HEK293 (cell line): ENCODE results near the gene DNAH3.
A peak's percentile ranks its signal among the peaks of the same experiment; 100 is the strongest.

Experiments
- CTCF ChIA-PET: fragments of 350-600 bp; formaldehyde crosslinking; extraction: SDS; loops from one replicate; lab custom pipeline; 2021; ENCODE audit warnings: antibody characterized with exemption; lab: Yijun Ruan, JAX
- POLR2A ChIA-PET: fragments of 300-600 bp; formaldehyde crosslinking; extraction: SDS; loops from one replicate; lab custom pipeline; 2020; ENCODE audit warnings: antibody characterized with exemption, inconsistent platforms; lab: Yijun Ruan, JAX
- H3K27ac ChIP-seq: fragments of 200-500 bp; sonication (Bioruptor generic); 2 replicates; pipeline ENCODE4 v1.5.1; 2014; ENCODE audit warnings: low read depth, low read length, control low read depth, inconsistent platforms; ENCODE audit errors: extremely low read depth
- H3K36me3 ChIP-seq, 2 experiments: fragments of 200-500 bp in 1 of 2; sonication (Bioruptor generic) in 1 of 2; 1 replicate in 1 of 2; 2 replicates in 1 of 2; pipeline ENCODE4 v1.5.1; 2014 to 2017; ENCODE audit warnings: inconsistent platforms in 2 of 2, low read length in 2 of 2; ENCODE audit not compliant: control insufficient read depth in 2 of 2, insufficient read depth in 1 of 2
- H3K4me1 ChIP-seq: fragments of 200-500 bp; sonication (Bioruptor generic); 2 replicates; pipeline ENCODE4 v1.5.1; 2014; ENCODE audit warnings: mild to moderate bottlenecking, low read length, inconsistent platforms; ENCODE audit not compliant: control insufficient read depth, insufficient read depth
- H3K4me3 ChIP-seq: 2 replicates; pipeline ENCODE4 v1.5.1; 2011; ENCODE audit warnings: low read depth, mild to moderate bottlenecking, control low read depth, low read length, moderate library complexity
- H3K9me3 ChIP-seq: fragments of 200-500 bp; sonication (Bioruptor generic); 2 replicates; pipeline ENCODE4 v1.5.1; 2014; ENCODE audit warnings: low read depth, low read length, inconsistent platforms; ENCODE audit not compliant: control insufficient read depth, insufficient read depth
- BCL11A ChIP-seq: fragments of 450-650 bp; formaldehyde crosslinking; IDR thresholded peaks from 2 replicates; pipeline ENCODE4 v1.5.1; 2016; ENCODE audit warnings: low read depth, missing biosample characterization, missing genetic modification characterization
- GLI4 ChIP-seq: fragments of 450-650 bp; formaldehyde crosslinking; IDR thresholded peaks from 2 replicates; pipeline ENCODE4 v1.5.1; 2016; ENCODE audit warnings: missing biosample characterization, missing genetic modification characterization
- HOXC10 ChIP-seq: sonication (generic); formaldehyde crosslinking; IDR thresholded peaks from 2 replicates; pipeline ENCODE4 v1.8.1; 2023; ENCODE audit warnings: mild to moderate bottlenecking, missing genetic modification reagents
- HOXD13 ChIP-seq: sonication (generic); formaldehyde crosslinking; IDR thresholded peaks from 2 replicates; pipeline ENCODE4 v1.8.0; 2022; ENCODE audit warnings: missing genetic modification reagents, borderline replicate concordance
- KLF16 ChIP-seq: fragments of 450-650 bp; formaldehyde crosslinking; IDR thresholded peaks from 2 replicates; pipeline ENCODE4 v1.5.1; 2017; ENCODE audit warnings: missing biosample characterization, missing genetic modification characterization
- ZBTB44 ChIP-seq: fragments of 450-650 bp; IDR thresholded peaks from 2 replicates; pipeline ENCODE4 v1.5.1; 2018; ENCODE audit warnings: missing biosample characterization, mild to moderate bottlenecking, missing genetic modification characterization
- ZNF248 ChIP-seq: fragments of 450-650 bp; formaldehyde crosslinking; IDR thresholded peaks from 2 replicates; pipeline ENCODE4 v1.5.1; 2017; ENCODE audit warnings: missing biosample characterization, missing genetic modification characterization
- ZNF292 ChIP-seq: fragments of 450-650 bp; formaldehyde crosslinking; IDR thresholded peaks from 2 replicates; pipeline ENCODE4 v1.5.1; 2016; ENCODE audit warnings: low read depth, missing biosample characterization, missing genetic modification characterization, borderline replicate concordance
- ZNF362 ChIP-seq: fragments of 450-650 bp; formaldehyde crosslinking; IDR thresholded peaks from 2 replicates; pipeline ENCODE4 v1.5.1; 2016; ENCODE audit warnings: missing biosample characterization, missing genetic modification characterization
- ZNF398 ChIP-seq: fragments of 450-650 bp; formaldehyde crosslinking; IDR thresholded peaks from 2 replicates; pipeline ENCODE4 v1.5.1; 2017; ENCODE audit warnings: missing biosample characterization, missing genetic modification characterization
- ZNF404 ChIP-seq: fragments of 450-650 bp; formaldehyde crosslinking; IDR thresholded peaks from 2 replicates; pipeline ENCODE4 v1.5.1; 2017; ENCODE audit warnings: missing biosample characterization, missing genetic modification characterization
- ZNF426 ChIP-seq: fragments of 450-650 bp; formaldehyde crosslinking; IDR thresholded peaks from 2 replicates; pipeline ENCODE4 v1.5.1; 2017; ENCODE audit warnings: missing biosample characterization, missing genetic modification characterization, mild to moderate bottlenecking, inconsistent platforms, moderate library complexity
- ZNF548 ChIP-seq: fragments of 450-650 bp; formaldehyde crosslinking; IDR thresholded peaks from 2 replicates; pipeline ENCODE4 v1.5.1; 2016; ENCODE audit warnings: missing biosample characterization, missing genetic modification characterization
- ZNF596 ChIP-seq: fragments of 450-650 bp; IDR thresholded peaks from 2 replicates; pipeline ENCODE4 v1.5.0; 2018; ENCODE audit warnings: missing biosample characterization, mild to moderate bottlenecking, missing genetic modification characterization, moderate library complexity
- ZNF610 ChIP-seq: fragments of 450-650 bp; formaldehyde crosslinking; IDR thresholded peaks from 2 replicates; pipeline ENCODE4 v1.5.1; 2016; ENCODE audit warnings: missing biosample characterization, missing genetic modification characterization, borderline replicate concordance
- ZNF621 ChIP-seq: fragments of 450-650 bp; formaldehyde crosslinking; IDR thresholded peaks from 2 replicates; pipeline ENCODE4 v1.5.1; 2017; ENCODE audit warnings: missing biosample characterization, missing genetic modification characterization
- ZNF664 ChIP-seq: fragments of 450-650 bp; formaldehyde crosslinking; IDR thresholded peaks from 2 replicates; pipeline ENCODE4 v1.5.1; 2016; ENCODE audit warnings: missing biosample characterization, missing genetic modification characterization
- TF ChIP-seq, protein P1 (sequence below): fragments of 450-650 bp; formaldehyde crosslinking; IDR thresholded peaks from 2 replicates; pipeline ENCODE4 v1.5.1; 2016; ENCODE audit warnings: missing biosample characterization, missing genetic modification characterization
- TF ChIP-seq, protein P2 (sequence below): fragments of 450-650 bp; formaldehyde crosslinking; conservative IDR thresholded peaks from 2 replicates; pipeline ENCODE4 v1.5.1; 2016; ENCODE audit warnings: low read depth, missing biosample characterization, missing genetic modification characterization

DNAH3 gene

DNA sequence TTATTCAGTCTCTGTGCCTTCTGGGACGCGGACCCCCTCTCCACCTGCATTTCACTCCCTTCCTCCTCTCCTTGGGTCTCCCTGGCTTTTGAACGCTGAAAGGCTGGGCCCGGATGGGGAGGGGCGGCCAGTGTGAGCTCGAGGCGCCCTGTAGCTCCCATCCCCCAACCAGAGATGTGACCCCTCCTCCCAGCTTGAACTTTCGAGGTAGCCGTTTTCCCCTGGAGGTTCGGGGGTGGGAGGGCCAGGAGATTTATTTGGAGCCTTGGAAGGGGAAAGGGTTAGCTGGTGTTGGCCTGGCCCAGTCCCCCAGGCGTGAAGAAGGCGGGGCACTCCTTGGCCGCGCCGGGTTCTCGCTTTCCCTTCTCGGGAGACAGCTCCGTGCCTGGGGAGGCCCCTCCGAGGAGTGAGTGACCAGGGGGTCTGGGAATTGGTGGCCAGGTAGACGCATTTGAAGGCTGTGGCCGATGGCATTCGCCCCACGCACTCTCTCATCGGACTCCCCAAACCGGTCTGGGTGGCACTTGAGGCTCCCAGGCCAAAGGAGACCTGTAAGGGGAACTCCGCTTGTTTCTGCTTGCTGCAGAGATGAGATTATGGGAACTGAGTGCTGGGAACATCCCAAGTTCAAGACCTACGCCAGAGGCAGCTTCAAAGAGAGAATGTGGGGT lies 8.8 kb upstream of the DNAH3 start:
- CTCF ChIA-PET, result interaction anchor here (0.5 to 5.5 kb wide), 9 partner anchors 11 to 1160 kb away, joined by 3 to 37 read pairs (median 4); no protein-coding TSS in a partner anchor
- POLR2A ChIA-PET, result interaction anchor here (3.0 kb wide), 1 partner anchor 141 kb away, joined by 22 read pairs; no protein-coding TSS in a partner anchor
- Histone ChIP-seq H3K4me1 (no peaks in the 10 kb centered on the region), H3K4me3 (peak overlapping the region; percentile 69), H3K27ac (no peak overlapping the region), H3K9me3 (no peaks in the 10 kb centered on the region), H3K36me3 (peaks cover 0 to 20% of the 10 kb centered on the region in 2 experiments; a peak in 2 of 3 replicates)
- TF ChIP-seq ZNF596 (tag by site-specific recombination) (no peak), ZNF292 (tag by site-specific recombination) (no peak), KLF16 (no peak), ZNF248 (tag by site-specific recombination) (no peak), ZNF426 (tag by site-specific recombination) (no peak), ZNF362 (tag by site-specific recombination) (no peak), ZNF404 (tag by site-specific recombination) (no peak), ZBTB44 (no peak), ZNF398 (tag by site-specific recombination) (no peak), ZNF548 (tag by site-specific recombination) (no peak), ZNF664 (tag by site-specific recombination) (no peak), HOXD13 (no peak), BCL11A (tag by site-specific recombination) (no peak)
- TF ChIP-seq, all 188 proteins: peak for 0

- Histone ChIP-seq H3K27ac (no peak within 1 kb of the TSS; the same call in 1 of the 2 replicates), H3K4me1 (no peaks in the 10 kb centered on the region), H3K36me3 (peaks cover 0 to 16% of the 10 kb centered on the region in 2 experiments; a peak in 2 of 3 replicates), H3K4me3 (peak within 1 kb of the TSS; percentile 69), H3K9me3 (no peaks in the 10 kb centered on the region)
- ChIA-PET POLR2A (interaction anchor here (0.6 to 3.0 kb wide), 2 partner anchors 77 to 142 kb away, joined by 4 to 22 read pairs; no protein-coding TSS in a partner anchor), CTCF (interaction anchor here (0.5 to 5.5 kb wide), 9 partner anchors 10 to 1526 kb away, joined by 3 to 37 read pairs (median 4); no protein-coding TSS in a partner anchor)
- TF ChIP-seq ZNF621 (tag by site-specific recombination) (no peak), GLI4 (no peak), ZNF610 (tag by site-specific recombination) (0 out of 2 replicates have a peak, but pooled peaks have one; percentile 53), HOXC10 (no peak)
- TF ChIP-seq, protein P1, sequence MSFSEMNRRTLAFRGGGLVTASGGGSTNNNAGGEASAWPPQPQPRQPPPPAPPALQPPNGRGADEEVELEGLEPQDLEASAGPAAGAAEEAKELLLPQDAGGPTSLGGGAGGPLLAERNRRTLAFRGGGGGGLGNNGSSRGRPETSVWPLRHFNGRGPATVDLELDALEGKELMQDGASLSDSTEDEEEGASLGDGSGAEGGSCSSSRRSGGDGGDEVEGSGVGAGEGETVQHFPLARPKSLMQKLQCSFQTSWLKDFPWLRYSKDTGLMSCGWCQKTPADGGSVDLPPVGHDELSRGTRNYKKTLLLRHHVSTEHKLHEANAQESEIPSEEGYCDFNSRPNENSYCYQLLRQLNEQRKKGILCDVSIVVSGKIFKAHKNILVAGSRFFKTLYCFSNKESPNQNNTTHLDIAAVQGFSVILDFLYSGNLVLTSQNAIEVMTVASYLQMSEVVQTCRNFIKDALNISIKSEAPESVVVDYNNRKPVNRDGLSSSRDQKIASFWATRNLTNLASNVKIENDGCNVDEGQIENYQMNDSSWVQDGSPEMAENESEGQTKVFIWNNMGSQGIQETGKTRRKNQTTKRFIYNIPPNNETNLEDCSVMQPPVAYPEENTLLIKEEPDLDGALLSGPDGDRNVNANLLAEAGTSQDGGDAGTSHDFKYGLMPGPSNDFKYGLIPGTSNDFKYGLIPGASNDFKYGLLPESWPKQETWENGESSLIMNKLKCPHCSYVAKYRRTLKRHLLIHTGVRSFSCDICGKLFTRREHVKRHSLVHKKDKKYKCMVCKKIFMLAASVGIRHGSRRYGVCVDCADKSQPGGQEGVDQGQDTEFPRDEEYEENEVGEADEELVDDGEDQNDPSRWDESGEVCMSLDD (tag by site-specific recombination), result peak; percentile 41; the same call in 1 of the 2 replicates
- TF ChIP-seq, protein P2, sequence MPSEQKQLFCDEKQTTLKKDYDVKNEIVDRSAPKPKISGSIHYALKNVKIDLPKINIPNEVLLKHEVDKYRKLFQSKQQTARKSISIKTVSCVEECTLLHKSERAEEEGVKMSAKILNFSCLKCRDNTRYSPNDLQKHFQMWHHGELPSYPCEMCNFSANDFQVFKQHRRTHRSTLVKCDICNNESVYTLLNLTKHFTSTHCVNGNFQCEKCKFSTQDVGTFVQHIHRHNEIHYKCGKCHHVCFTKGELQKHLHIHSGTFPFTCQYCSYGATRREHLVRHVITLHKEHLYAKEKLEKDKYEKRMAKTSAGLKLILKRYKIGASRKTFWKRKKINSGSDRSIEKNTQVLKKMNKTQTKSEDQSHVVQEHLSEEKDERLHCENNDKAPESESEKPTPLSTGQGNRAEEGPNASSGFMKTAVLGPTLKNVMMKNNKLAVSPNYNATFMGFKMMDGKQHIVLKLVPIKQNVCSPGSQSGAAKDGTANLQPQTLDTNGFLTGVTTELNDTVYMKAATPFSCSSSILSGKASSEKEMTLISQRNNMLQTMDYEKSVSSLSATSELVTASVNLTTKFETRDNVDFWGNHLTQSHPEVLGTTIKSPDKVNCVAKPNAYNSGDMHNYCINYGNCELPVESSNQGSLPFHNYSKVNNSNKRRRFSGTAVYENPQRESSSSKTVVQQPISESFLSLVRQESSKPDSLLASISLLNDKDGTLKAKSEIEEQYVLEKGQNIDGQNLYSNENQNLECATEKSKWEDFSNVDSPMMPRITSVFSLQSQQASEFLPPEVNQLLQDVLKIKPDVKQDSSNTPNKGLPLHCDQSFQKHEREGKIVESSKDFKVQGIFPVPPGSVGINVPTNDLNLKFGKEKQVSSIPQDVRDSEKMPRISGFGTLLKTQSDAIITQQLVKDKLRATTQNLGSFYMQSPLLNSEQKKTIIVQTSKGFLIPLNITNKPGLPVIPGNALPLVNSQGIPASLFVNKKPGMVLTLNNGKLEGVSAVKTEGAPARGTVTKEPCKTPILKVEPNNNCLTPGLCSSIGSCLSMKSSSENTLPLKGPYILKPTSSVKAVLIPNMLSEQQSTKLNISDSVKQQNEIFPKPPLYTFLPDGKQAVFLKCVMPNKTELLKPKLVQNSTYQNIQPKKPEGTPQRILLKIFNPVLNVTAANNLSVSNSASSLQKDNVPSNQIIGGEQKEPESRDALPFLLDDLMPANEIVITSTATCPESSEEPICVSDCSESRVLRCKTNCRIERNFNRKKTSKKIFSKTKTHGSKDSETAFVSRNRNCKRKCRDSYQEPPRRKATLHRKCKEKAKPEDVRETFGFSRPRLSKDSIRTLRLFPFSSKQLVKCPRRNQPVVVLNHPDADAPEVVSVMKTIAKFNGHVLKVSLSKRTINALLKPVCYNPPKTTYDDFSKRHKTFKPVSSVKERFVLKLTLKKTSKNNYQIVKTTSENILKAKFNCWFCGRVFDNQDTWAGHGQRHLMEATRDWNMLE (tag by site-specific recombination), result no peak
Observed at GRCh38 chr16:21158208-21159110, 7.8 kb upstream of the DNAH3 start, which contains the start of gene LDAF1. TSS of gene LDAF1 (plus strand) at chr16:21158674. CDS start at chr16:21161183, 2,509 bp downstream.
